Fibroblast of upper back skin (primary cell): Measurements from ENCODE around the gene TEPSIN.
"Not testable (repeated sequence)": the region's sequence is repeated elsewhere in the genome, so short reads cannot be mapped to it uniquely, and the experiment has no call there.

Experiments
- DNase-seq: peaks from one replicate; pipeline ENCODE4 v3.0.0-alpha.2; 2013

TEPSIN gene

GRCh38 chr17:81234940-81235821 is 3.7 kb downstream of the TEPSIN start:
- DNase-seq = no peak

DNA sequence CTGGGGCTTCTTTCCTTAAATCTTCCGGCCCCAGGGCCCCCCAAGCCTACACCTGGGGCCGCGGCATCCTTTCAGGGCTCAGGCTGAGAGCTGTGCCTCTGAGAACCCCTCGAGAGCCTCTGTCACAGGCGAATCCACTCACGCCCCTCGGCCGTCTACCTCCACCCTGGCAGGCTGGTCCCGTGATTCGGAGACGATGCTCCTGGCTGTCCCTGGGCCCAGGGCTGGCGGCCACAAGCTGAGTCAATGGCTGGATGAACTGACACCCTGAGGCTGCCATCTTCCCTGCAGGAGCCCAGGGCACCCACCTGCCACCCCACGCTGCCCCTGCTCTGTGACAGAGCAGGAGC is 4.4 kb downstream of the TEPSIN start:
- DNase-seq = no peak

- no peak for DNase-seq
These were observed 4.9 kb downstream of the TEPSIN start for GRCh38 chr17:81233811-81234505.

DNA sequence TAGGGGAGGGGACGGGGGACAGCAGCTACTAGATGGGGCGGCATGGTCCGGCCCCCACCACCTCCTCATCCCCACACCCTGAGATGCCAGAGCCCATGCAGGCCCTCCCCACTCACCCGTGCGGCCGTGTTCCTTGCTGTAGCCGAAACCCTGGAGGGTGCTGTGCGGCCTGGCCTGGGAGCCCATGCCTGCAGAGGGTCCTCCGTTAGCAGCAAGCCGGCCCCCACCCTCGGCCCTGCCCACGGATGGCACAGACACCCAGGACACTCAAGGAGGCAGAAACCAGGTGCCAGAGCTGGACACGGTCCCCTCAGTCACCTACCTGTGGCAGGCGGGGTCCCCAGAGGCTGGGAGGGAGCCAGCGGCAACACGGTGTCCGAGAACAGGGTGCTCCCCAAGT is 5.5 kb downstream of the TEPSIN start:
- DNase-seq = no peak

GRCh38 chr17:81232616-81233241 is 6.1 kb downstream of the TEPSIN start:
- no peak for DNase-seq

GRCh38 chr17:81231766-81232581 is 6.9 kb downstream of the TEPSIN start:
- DNase-seq = no peak

DNA sequence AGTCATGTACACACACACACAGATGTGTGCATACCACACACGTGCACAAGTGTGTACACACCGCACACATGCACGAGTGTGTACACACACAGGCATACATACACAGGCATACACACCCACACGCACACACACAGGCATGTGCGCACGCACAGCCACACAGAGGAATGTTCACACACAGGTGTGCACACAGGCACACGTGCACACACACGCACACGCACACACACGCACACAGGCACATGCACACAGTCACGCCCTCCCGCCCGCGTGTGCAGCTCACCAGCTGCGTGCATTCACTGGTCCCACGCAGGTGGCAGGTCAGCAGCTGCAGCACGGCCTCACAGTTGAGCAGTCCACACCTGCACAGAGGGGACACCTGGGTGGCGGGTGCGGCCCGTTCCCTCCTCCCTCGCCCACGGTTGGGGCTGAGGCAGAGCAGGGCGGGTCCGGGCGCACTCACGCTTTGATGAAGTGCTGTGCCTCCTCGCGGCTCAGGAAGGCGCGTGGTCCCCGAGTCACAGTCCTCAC is 7.7 kb downstream of the TEPSIN start:
- no peak for DNase-seq

DNA sequence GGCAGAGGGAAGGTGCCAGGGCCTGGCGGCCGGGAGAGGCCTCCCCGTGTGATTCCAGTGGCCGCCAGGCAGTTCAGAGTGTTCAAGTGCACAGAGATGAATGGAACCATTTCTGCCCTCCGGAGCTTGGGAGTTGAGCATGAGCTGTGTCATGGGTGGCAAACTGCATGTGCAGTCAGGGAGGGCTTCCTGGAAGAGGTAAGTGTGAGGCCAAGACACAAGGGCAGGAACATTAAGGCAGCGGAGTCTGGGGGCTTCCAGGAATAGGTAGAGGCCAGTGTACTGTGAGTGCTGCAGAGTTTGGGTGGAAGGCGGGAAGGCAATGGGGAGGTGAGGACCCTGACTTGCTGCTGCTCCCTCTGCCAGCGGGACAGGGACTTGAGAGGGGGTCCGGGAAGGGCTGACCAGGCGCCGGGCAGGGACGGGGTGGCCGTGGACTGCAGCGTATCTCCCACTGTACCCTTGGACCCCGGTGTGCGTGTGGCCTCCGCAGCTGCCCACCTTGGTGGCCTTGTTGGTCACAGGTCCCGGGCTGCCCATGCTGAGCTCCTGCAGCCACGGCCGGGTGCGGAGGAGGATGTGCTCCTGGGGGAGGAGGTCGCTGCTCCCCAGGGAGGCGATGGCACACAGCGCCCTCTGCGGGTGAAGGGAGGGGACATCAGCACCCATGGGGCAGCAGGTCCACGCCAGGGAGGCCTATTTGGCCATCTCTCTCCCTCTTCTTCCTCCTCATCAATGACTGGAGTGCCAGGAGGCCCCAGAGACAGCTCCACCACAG is 8.6 kb downstream of the TEPSIN start:
- DNase-seq = no peak

DNA sequence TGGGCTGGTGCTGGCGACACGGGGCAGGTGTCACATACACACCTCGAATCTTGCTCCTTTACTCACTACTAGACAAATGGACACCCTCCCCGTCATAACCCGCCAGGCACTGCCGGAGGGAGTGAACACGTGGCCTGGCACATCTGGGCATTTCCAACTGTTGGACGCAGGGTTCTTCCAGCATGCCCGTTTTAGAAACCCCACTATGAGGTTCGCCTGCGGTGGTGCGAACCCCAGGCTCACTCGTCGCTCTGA is 9.3 kb downstream of the TEPSIN start:
- no peak for DNase-seq

DNA sequence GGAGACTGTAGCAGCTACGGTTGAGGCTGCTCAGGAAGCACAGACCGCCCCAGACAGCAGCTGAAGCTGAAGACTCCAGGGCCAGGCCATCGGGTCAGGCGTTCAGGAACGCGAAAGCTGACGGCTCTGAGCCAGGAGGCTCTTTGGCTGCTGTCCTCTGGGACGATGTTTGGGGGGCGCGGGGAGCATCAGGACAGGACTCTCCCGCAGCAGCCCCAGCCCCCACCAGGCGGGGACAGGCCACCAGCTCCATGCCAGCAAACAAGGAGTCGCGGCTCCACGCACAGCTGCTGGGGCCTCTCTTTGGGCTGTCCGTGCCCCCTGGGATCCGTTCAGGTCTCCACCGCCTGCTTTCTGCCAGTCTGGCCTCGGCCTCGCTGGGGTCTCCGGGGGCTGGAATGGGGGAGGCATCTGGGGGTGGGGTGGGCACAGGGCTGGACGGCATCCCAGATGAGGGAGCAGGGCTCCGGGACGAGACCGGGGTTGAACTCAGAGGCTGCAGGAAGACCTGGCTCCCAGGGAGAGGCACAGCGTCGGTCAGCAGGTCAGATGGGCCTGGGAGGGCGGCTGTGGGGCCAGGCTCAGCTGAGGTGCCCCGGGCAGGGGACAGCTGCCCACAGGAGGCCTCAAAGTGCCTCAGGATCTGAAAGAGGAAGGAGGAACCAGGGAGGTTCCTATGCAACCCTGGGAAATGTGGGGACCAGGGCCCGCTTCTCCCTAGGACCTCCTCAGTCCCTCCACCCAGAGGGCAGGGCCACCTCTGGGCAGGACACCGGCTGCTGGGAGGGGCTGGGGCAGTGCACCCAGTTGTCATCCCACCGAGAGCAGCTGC is 9.8 kb downstream of the TEPSIN start:
- DNase-seq = no peak

- DNase-seq = no peak
These were observed 10.4 kb downstream of the TEPSIN start for GRCh38 chr17:81228420-81228819.

DNA sequence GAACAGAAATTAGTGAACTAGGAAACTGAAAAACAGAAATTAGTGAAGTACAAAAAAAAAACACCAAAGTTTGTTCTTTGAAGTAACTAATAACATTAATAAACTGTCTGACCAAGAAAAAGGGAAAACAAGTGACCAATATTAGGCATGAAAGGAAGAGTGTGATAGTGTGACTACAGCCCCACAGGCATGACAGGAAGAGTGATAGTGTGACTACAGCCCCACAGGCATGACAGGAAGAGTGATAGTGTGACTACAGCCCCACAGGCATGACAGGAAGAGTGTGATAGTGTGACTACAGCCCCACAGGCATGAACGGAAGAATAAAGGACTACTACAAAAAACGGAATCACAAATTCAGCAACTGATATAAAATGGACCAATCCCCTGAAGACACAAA is 11.2 kb downstream of the TEPSIN start:
- DNase-seq = not testable (repeated sequence)

GRCh38 chr17:81223762-81224130 is 15.1 kb downstream of the TEPSIN start:
- no peak for DNase-seq

DNA sequence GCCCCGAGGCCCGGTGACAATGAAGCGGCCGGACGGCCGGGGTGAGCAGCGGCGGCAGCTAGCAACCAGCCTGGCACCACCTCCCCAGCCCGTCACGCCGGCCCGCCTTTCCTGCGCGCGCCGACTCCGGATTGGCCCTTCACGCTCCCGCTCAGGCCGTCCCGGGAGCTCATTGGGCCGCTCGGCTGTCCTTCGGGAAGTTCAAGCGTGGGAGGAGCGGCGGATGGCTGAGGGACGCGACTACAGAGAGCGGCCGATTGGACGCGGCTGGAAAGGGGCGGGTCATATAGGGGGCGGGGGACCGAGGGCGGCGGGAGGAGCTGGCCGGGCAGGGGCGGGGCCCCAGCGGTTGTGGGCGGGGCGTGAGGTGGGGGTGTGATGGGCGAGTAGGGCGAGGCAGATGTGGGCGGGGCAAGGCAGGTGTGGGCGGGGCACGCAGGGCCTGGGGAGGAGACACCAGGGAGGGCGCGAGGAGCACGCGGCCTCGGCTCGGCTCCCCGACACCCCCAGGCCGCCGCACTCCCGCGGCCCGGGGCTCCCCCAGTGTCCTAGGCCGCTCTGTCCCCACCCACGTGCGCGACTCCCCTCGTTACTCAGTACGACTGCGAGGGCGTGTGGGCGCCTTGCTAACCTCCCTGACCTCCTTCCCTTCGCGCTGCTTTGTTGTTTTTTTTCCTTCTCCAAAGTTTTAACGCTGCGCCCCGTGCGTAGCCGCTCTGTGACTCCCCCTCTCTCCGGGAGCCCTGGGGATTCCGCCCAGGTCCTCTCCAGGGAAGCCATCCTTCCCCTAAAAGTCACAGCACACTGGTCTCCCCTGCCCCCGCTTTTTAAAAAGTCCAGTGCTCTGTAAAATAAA is 15.7 kb downstream of the TEPSIN start, which contains the start of gene CEP131:
CEP131 (minus strand) TSS at position 60 of the 856 bp plus-strand sequence. CDS start 2,909 bp downstream, outside the sequence.
- peak; percentile 98 for DNase-seq

DNA sequence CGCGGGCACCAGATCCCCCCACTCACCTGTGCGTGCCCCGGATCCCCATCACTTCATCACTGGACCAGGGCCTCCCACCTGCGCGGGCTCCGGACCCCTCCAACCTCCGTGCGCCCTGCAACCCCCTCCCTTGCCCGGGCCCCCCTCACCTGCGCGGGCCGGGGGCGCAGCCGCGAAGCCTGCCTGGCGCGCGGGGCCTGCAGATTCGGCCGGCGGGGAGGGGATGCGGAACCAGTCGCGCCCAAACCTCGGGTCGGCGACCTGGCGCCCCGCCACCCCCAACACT is 16.3 kb downstream of the TEPSIN start:
- DNase-seq = no peak

GRCh38 chr17:81221842-81222619 is 16.8 kb downstream of the TEPSIN start:
- no peak for DNase-seq

DNA sequence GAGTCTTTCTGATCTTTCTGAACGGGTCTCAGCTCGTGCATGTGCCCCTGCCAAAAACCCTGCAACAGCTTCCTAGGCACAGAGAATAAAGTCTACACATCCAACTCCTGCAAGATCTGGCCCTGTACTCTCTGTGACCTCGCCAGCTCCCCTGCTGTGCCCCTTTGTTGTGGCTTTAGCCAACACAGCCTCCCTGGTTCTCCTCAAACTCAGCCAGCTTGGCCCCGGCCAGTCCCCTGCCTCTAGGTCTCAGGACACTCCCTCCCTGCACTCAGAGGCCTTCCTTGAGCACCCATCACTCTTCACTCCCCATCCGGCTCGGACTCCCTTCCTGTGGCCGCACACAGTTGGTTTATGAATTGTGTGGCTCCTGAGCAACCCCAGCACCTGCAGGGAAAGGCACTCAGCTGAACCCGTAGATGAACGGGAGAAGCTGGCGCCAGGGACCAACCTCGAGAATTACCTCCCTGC is 17.4 kb downstream of the TEPSIN start:
- DNase-seq = no peak

DNA sequence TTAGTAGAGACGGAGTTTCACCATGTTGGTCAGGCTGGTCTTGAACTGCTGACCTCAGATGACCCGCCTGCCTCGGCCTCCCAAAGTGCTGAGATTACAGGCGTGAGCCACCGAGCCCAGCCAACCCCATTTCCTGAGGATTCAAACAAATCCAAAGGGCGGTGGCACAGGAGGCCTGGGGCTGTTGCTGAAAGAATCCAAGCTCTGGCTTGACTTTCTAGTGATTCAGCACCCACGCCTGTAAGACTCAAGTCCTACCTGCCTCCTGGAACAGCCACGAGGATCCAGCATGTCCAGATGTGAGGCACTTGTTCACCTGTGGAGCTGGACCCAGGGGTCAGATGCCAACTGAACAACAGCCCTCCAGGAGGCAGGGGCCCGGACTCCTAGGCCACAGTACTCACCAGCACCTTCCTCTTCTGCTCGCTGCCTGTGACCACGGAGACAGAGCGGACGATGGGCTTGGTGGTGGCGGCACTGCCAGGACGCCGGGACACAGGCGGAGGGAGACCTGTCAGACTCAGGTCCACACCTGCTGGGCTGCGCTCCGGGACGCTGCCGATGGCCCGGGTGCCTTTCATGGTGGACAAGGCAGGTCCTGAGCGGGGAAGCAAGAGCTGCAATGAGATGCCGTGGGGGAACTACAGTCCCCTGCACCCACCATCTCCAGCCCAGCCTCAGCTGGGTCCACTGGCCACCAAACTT is 19.2 kb downstream of the TEPSIN start:
- no peak for DNase-seq

DNA sequence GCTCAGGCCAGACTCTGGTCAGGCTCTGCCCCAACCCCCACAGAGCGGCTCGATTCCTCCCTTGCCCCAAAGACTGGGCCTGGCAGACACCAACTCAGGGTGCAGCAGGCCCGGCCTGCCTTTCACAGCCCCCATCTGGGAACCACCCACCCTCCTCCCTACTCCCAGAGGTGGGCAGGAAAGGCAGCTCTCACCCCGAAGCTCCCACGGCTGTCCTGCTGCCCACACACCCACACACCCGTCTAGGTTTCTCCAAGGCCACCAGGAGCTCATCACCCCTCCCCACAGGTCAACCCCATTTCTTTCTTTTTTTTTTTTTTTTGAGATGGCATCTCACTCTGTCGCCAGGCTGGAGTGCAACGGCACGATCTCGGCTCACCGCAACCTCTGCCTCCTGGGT is 19.9 kb downstream of the TEPSIN start:
- no peak for DNase-seq
